ENCODE measurements around the gene MFSD12.
"Not testable (repeated sequence)": the region's sequence is repeated elsewhere in the genome, so short reads cannot be mapped to it uniquely, and the experiment has no call there.

Gene MFSD12

GRCh38 chr19:3508771-3509535, 48.4 kb downstream of the MFSD12 start:
- in situ Hi-C loops (cut with MboI; ENCODE audit: low sequenced_read_pairs): no loop called here

GRCh38 chr19:3508121-3508661, 49.2 kb downstream of the MFSD12 start:
- in situ Hi-C loops (cut with MboI; ENCODE audit: low sequenced_read_pairs): not testable (repeated sequence)

DNA sequence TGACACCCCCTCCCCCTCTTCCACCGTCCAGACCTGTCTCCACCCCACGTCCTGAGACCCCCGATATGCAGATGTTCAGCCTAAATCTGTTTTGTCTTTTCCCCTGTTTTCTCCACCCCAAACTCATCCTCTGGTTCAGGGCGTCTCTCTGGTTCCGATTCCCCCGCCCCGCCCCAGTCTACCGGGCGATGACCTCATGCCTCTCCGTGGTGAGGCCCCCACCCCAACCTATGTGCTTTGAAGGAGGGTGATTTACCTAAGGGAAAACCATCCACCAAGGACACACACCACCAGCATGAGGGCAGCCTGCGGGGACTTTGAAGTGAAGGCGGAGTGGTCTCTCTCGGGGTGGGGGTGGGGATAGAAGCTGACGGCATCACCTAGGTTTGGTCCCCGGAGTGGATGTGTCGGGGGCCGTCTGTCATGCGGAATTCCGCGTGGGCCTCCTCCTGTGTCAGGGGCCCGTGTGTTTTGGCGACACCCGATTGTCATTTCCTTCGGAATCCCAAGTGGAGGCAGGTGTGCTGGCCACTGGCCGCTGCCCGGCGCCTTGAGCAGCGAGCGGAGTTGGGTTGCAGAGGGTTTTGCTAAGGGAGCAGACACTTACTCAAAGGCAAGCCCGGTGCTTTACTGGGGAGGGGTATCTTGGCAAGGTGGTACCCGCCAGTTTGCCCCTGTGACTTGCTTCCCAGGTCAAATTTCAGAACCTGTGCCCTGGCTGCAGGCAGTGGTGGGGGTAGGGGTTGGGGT, 49.8 kb downstream of the MFSD12 start:
- in situ Hi-C loops (cut with MboI; ENCODE audit: low sequenced_read_pairs): no loop called here

- in situ Hi-C loops (cut with MboI; ENCODE audit: low sequenced_read_pairs): no loop called here
Measured at GRCh38 chr19:3506384-3507340, 50.7 kb downstream of the MFSD12 start.

DNA sequence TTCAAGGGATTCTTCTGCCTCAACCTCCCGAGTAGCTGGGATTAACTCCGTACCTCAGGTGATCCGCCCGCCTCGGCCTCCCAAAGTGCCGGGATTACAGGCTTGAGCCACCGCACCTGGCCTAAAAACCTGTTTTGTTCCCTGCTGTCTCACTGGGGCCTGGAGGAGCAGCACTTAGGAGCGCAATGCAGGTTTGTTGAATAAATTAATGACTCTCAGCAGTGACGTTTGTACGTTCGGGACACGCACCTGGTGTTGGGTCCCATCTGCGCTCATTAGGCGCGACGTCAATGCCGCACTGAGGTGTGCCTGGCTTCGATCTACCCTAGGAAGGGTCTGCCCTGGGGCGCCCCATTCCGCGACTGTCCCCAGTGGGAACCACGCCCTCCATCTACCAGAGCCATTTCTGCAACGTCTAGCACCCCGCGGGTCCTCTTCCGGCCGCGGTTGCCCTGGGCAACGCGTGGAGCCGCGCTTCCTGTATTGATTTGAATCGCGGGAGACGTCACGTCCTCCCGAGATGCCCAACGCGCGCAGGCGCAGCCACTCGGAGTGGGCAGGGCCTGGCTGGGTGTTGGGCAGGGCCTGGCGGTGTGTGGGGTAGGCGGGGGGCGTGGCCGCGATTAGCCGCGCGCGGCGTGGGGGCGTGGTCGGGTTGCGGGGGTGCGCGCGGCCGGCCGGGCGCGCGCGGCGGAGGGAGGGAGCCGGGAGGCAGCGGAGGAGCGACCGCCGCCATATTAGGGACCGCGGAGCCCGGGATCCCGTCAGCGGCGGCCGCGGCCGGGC, 51.6 kb downstream of the MFSD12 start, which contains the start of gene FZR1:
Gene FZR1 (plus strand): TSS at position 714 of the 786 bp plus-strand sequence. CDS start 16,679 bp downstream, outside the sequence.
- in situ Hi-C loops (cut with MboI; ENCODE audit: low sequenced_read_pairs): no loop called here

DNA sequence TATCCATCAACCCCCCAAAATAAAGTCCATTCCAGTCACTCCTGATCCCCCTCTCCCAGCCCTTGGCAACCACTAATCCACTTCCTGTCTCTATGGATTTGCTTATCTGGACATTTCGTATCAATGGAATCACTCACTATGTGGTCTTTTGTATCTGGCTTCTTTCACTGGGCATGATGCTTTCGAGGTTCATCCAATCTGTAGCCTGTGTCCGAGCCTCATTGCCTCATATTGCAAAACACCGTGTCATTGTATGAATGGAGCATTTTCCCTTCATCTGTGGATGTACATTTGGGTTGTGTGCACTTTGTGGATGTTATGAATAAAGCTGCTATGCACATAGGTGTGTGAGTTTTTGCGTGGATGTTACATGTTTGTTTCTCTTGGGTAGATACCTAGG, 52.7 kb downstream of the MFSD12 start:
- in situ Hi-C loops (cut with MboI; ENCODE audit: low sequenced_read_pairs): no loop called here

- in situ Hi-C loops (cut with MboI; ENCODE audit: low sequenced_read_pairs): no loop called here
Measured at GRCh38 chr19:3503036-3503572, 54.3 kb downstream of the MFSD12 start.

- in situ Hi-C loops (cut with MboI; ENCODE audit: low sequenced_read_pairs): no loop called here
Measured at GRCh38 chr19:3501780-3502179, 55.6 kb downstream of the MFSD12 start.

- in situ Hi-C loops (cut with MboI; ENCODE audit: low sequenced_read_pairs): no loop called here
Measured at GRCh38 chr19:3500429-3501101, 56.8 kb downstream of the MFSD12 start, which contains the start of gene DOHH. DOHH (minus strand) TSS chr19:3500674; CDS start chr19:3496814, 3,860 bp downstream.

- in situ Hi-C loops (cut with MboI; ENCODE audit: low sequenced_read_pairs): loop anchor here (25.0 kb wide), 1 partner anchor 188 kb away; no protein-coding TSS in a partner anchor
Measured at GRCh38 chr19:3499738-3500428, 57.5 kb downstream of the MFSD12 start.

DNA sequence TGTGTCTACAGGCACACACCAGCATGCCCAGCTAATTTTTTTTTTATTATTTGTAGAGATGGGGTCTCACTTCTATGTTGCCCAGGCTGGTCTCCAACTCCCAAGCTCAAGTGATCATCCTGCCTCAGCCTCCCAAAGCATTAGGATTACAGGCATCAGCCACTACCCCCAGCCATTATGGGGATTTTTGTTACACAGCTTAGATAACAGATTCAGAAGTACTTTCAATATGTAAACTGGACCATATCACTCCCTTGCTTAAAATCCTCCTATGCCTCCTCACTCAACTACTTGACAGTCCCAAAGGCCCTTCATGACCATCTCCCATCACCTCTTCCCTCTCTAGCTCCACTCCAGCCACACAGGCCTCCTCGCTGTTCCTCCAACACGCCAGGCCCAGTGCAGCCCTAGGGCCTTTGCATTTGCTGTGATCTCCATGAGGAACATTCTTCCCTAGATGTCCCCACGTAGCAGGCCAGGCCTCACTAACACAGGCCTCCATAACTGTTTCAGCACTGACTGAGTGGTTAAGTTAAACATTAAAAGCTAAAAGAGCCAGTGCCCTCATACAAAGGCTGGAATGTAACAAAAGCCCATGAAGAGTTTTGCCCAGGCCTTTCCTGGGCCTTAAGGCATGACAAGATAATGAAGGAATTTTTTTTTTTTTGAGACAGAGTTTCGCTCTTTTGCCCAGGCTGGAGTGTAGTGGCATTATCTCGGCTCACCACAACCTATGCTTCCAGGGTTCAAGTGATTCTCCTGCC, 59.4 kb downstream of the MFSD12 start:
- in situ Hi-C loops (cut with MboI; ENCODE audit: low sequenced_read_pairs): loop anchor here (25.0 kb wide), 1 partner anchor 186 kb away; no protein-coding TSS in a partner anchor

DNA sequence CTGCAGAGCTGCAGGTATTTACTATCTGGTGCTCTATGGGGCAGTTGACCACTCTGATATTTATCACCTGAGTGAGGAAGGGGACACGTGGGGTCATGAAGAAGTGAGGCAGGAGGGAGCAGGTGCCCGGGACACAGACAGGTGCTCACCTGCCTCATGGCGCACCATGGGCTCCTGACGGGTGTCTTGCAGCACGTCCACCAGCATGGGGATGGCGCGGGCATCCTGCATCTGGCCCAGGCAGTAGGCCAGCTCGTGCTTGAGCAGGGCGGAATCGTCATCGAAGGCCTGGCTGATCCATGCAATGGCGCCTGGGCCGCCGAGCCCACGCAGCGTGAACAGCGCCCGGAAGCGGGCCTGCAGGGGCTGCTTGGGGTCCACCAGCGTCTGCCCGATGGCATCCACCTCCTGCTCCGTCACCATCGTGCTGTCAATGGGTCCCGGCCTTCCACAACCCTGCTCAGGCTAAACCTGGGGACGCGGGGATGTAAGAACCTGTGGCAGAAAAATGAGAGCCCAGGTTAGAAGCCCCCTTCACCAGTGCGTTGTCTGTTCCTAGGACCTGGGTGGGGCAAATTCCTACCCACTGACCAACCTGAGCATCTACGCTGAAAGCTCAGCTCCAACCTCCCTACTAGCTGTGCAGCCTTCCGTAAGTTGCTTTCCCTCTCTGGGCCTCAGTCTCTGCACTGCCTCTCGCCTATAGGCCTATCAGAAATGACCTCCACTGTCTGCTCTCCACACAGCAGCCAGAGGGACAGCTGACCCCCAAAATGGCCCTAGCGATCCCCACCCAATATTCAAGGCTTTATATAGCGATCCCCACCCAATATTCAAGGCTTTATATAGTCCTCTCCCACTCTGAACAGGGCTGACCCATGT, 60.8 kb downstream of the MFSD12 start:
- in situ Hi-C loops (cut with MboI; ENCODE audit: low sequenced_read_pairs): loop anchor here (25.0 kb wide), 1 partner anchor 184 kb away; no protein-coding TSS in a partner anchor

GRCh38 chr19:3494559-3494958, 62.8 kb downstream of the MFSD12 start:
- in situ Hi-C loops (cut with MboI; ENCODE audit: low sequenced_read_pairs): loop anchor here (25.0 kb wide), 1 partner anchor 182 kb away; no protein-coding TSS in a partner anchor

Data from hTERT RPE-1 (cell line).